Effector memory CD4-positive, alpha-beta T cell (primary cell): ENCODE results near the gene UBE4B.

Source experiments
- DNase-seq, 3 donors: peaks; one replicate each; pipeline ENCODE4 v3.0.0-alpha.2; 2020
- H3K27ac ChIP-seq: 2 replicates; pipeline ENCODE4 v1.7.0; 2013; ENCODE audit warnings: mild to moderate bottlenecking, low read length, moderate library complexity; ENCODE audit not compliant: insufficient read depth, poor library complexity, severe bottlenecking
- H3K27me3 ChIP-seq: replicated peaks from 2 replicates; pipeline ENCODE4 v1.7.0; 2013; ENCODE audit warnings: mild to moderate bottlenecking, low read length; ENCODE audit not compliant: insufficient read depth, control insufficient read depth, poor library complexity, severe bottlenecking
- H3K36me3 ChIP-seq: 2 replicates; pipeline ENCODE4 v1.7.0; 2013; ENCODE audit warnings: mild to moderate bottlenecking, low read length, moderate library complexity; ENCODE audit not compliant: control insufficient read depth, insufficient read depth
- H3K4me1 ChIP-seq: 2 replicates; pipeline ENCODE4 v1.7.0; 2013; ENCODE audit warnings: low read length, mild to moderate bottlenecking; ENCODE audit not compliant: control insufficient read depth, insufficient read depth, poor library complexity, severe bottlenecking
- H3K4me3 ChIP-seq: 2 replicates; pipeline ENCODE4 v1.7.0; 2013; ENCODE audit warnings: low read length, low read depth, mild to moderate bottlenecking; ENCODE audit not compliant: insufficient read depth, poor library complexity, severe bottlenecking
- H3K9me3 ChIP-seq: 2 replicates; pipeline ENCODE4 v1.7.0; 2013; ENCODE audit warnings: mild to moderate bottlenecking, low read length, moderate library complexity; ENCODE audit not compliant: control insufficient read depth

Gene UBE4B

DNA sequence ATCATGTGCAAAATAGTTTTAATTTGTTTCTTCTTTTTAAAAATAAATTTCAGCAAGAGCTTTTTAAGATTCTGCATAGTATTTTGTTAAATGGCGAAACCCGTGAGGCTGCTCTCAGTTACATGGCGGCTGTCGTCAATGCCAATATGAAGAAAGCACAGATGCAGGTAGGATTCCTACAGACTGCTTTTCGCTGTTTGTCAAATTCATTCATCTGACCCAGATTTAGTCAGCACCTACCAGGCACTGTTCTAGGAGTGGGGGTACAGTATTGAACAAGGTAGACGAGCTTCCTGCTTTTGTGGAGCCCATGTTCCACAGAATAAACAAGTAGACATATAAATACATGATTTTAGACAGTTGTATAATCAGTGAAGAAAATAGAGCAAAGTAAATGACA is 99.6 kb downstream of the UBE4B start:
- DNase-seq = no peak
- no peaks in the 10 kb centered on the region for H3K9me3 ChIP-seq
- H3K27ac ChIP-seq = no peak overlapping the region
- no peak overlapping the region for H3K4me3 ChIP-seq
- H3K4me1 ChIP-seq = no peaks in the 10 kb centered on the region
- H3K27me3 ChIP-seq = no peaks in the 10 kb centered on the region
- H3K36me3 ChIP-seq = peaks cover 47% of the 10 kb centered on the region

GRCh38 chr1:10132852-10133251 is 100.1 kb downstream of the UBE4B start:
- Histone ChIP-seq H3K27me3 (no peaks in the 10 kb centered on the region), H3K36me3 (peaks cover 46% of the 10 kb centered on the region), H3K27ac (no peak overlapping the region), H3K4me1 (no peaks in the 10 kb centered on the region), H3K9me3 (no peaks in the 10 kb centered on the region), H3K4me3 (no peak overlapping the region)
- no peak for DNase-seq

DNA sequence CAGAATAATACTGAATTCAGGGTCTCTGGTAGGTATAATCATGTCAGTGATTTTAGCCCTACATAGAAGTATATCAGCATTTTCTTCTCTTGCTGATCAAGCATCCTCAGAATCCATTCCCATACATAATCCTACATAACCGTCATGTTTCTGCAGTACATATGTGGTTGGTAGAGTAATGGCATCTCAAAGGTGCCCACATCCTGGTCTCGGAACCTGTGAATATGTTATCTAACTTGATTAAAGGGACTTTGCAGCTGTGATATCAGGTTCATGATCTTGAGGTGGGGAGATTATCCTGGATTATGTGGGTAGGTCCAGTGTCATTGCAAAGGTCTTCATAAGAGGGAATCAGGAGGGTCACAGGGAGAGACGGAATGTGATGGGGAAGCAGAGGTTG is 108.2 kb downstream of the UBE4B start:
- Histone ChIP-seq H3K27me3 (no peaks in the 10 kb centered on the region), H3K27ac (no peak overlapping the region), H3K4me1 (no peaks in the 10 kb centered on the region), H3K4me3 (no peak overlapping the region), H3K9me3 (no peaks in the 10 kb centered on the region), H3K36me3 (peaks cover 7% of the 10 kb centered on the region)
- DNase-seq = no peak

- no peaks in the 10 kb centered on the region for H3K36me3 ChIP-seq
- H3K4me1 ChIP-seq = no peaks in the 10 kb centered on the region
- no peak for DNase-seq
- H3K27me3 ChIP-seq = no peaks in the 10 kb centered on the region
- no peak overlapping the region for H3K4me3 ChIP-seq
- H3K27ac ChIP-seq = no peak overlapping the region
- no peaks in the 10 kb centered on the region for H3K9me3 ChIP-seq
These were observed 111.3 kb downstream of the UBE4B start for GRCh38 chr1:10143961-10144485.

GRCh38 chr1:10146391-10146790 is 113.6 kb downstream of the UBE4B start:
- Histone ChIP-seq H3K9me3 (no peaks in the 10 kb centered on the region), H3K36me3 (peaks cover under 1% of the 10 kb centered on the region), H3K4me1 (no peaks in the 10 kb centered on the region), H3K27ac (no peak overlapping the region), H3K4me3 (no peak overlapping the region), H3K27me3 (no peaks in the 10 kb centered on the region)
- DNase-seq = no peak

DNA sequence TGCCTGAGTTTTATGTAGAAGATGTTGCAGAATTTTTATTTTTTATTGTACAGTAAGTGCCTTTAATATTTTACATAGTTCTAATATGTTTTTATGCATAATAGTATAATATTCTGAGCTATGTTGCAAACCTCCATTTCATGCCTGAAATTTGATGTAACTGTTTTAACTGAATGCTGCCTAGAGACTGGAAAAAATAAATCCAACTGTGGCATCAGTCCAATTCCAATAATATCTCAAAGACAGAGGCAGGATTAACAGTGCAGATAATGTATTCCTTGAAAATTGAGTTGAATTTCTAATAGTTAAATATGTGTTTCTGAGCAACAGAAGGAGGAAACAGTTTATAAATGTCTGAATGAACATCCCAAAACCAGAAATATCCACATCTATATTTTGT is 116.5 kb downstream of the UBE4B start:
- no peak overlapping the region for H3K4me3 ChIP-seq

GRCh38 chr1:10152709-10153284 is 120.0 kb downstream of the UBE4B start:
- H3K36me3 ChIP-seq = peaks cover 10% of the 10 kb centered on the region
- no peak for DNase-seq
- no peaks in the 10 kb centered on the region for H3K27me3 ChIP-seq

More for the DNA sequence above, 116.5 kb downstream of the UBE4B start:
- Histone ChIP-seq H3K9me3 (no peaks in the 10 kb centered on the region), H3K4me1 (no peaks in the 10 kb centered on the region), H3K27ac (no peak overlapping the region), H3K27me3 (no peaks in the 10 kb centered on the region), H3K36me3 (peaks cover 10% of the 10 kb centered on the region)
- no peak for DNase-seq

GRCh38 chr1:10155087-10155712 is 122.4 kb downstream of the UBE4B start:
- Histone ChIP-seq H3K27ac (no peak overlapping the region), H3K4me3 (no peak overlapping the region), H3K9me3 (no peaks in the 10 kb centered on the region), H3K27me3 (no peaks in the 10 kb centered on the region), H3K4me1 (no peaks in the 10 kb centered on the region), H3K36me3 (peaks cover 17% of the 10 kb centered on the region)
- no peak for DNase-seq

More at GRCh38 chr1:10152709-10153284, 120.0 kb downstream of the UBE4B start:
- H3K27ac ChIP-seq = no peak overlapping the region
- no peak overlapping the region for H3K4me3 ChIP-seq
- H3K4me1 ChIP-seq = no peaks in the 10 kb centered on the region
- no peaks in the 10 kb centered on the region for H3K9me3 ChIP-seq

GRCh38 chr1:10160173-10160572 is 127.4 kb downstream of the UBE4B start:
- DNase-seq = no peak
- H3K4me3 ChIP-seq = no peak overlapping the region
- no peaks in the 10 kb centered on the region for H3K9me3 ChIP-seq
- no peak overlapping the region for H3K27ac ChIP-seq
- no peaks in the 10 kb centered on the region for H3K4me1 ChIP-seq
- H3K27me3 ChIP-seq = no peaks in the 10 kb centered on the region
- peaks cover 10% of the 10 kb centered on the region for H3K36me3 ChIP-seq

GRCh38 chr1:10160907-10161490 is 128.2 kb downstream of the UBE4B start:
- H3K27me3 ChIP-seq = no peaks in the 10 kb centered on the region
- H3K9me3 ChIP-seq = no peaks in the 10 kb centered on the region
- no peak overlapping the region for H3K27ac ChIP-seq
- H3K4me1 ChIP-seq = no peaks in the 10 kb centered on the region
- H3K4me3 ChIP-seq = no peak overlapping the region
- H3K36me3 ChIP-seq = peaks cover 17% of the 10 kb centered on the region
- DNase-seq = no peak
